NB4 (cell line): ENCODE measurements around the gene RIPK3.

ENCODE experiments used
- CTCF ChIP-seq: IDR thresholded peaks from one replicate; pipeline ENCODE4 v1.5.1; 2012; ENCODE audit warnings: low read depth, low read length
- POLR2A ChIP-seq: IDR thresholded peaks from 2 replicates; pipeline ENCODE4 v1.6.1; 2011; ENCODE audit warnings: mild to moderate bottlenecking; ENCODE audit not compliant: insufficient read length; ENCODE audit errors: extremely low read depth

GRCh38 chr14:24321212-24321975, 18.4 kb downstream of the RIPK3 start:
- TF ChIP-seq CTCF (no peak), POLR2A (no peak)
